AG20443 (cell line): ENCODE results near the gene FBXO2.
A peak's percentile ranks its signal among the peaks of the same experiment; 100 is the strongest.

ENCODE experiments used
- DNase-seq: peaks from one replicate; pipeline ENCODE4 v3.0.0; 2012; ENCODE audit warnings: low spot score, mixed read lengths

The FBXO2 gene

GRCh38 chr1:11653101-11653860 lies 948 bp downstream of the FBXO2 start:
- no peak for DNase-seq

GRCh38 chr1:11652203-11652780 lies 1.9 kb downstream of the FBXO2 start:
- no peak for DNase-seq

DNA sequence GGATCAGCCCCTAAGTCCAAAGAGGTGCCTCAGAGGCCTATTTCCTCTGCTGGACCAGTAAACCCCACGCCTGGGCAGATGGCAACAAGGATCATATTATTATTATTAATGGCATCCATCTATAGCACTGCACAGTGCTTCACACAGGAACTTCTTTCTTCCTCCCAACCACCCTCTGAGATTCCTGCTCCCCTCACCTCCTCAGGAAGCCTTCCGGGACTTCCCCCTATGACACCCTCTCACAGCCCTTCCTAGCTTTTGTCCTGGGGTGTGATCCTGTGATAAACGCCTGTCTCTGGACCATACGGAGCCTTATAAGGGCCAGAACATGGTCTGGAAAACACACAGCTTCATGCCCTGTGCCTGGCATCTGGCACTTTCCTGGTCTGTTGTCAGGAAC lies 3.2 kb downstream of the FBXO2 start:
- DNase-seq: no peak

DNA sequence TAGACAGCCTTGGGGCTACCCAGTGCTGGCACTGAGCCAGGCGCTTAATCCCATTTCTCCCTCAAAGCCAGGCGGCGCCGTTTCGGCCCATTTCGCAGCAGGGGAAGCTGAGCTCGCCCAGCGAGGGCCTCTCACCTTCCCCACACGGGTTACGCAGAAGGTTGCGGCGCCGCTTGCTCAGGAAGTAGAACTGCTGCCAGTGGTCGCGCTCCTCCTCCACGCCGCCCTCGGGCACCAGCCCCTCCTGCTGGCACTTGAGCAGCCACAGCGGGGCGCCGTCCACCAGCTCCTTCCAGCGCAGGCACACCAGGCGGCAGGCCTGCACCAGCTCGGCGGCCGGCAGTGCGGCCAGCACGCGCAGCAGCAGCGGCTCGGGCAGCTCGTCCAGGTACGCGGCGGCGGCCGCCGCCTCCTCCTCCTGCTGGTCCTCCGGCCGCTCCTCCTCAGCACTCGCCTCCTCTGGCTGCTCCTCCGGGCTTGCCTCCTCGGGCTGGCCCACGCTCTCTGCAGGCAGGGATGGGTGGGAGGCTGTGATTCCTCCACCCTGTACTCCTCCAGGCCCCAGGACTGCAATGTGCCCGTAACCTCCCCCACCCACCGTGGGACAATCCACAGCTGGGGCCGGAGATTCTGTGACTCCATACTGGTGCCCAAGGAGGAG lies 3.8 kb downstream of the FBXO2 start:
- peak; percentile 83 for DNase-seq

DNA sequence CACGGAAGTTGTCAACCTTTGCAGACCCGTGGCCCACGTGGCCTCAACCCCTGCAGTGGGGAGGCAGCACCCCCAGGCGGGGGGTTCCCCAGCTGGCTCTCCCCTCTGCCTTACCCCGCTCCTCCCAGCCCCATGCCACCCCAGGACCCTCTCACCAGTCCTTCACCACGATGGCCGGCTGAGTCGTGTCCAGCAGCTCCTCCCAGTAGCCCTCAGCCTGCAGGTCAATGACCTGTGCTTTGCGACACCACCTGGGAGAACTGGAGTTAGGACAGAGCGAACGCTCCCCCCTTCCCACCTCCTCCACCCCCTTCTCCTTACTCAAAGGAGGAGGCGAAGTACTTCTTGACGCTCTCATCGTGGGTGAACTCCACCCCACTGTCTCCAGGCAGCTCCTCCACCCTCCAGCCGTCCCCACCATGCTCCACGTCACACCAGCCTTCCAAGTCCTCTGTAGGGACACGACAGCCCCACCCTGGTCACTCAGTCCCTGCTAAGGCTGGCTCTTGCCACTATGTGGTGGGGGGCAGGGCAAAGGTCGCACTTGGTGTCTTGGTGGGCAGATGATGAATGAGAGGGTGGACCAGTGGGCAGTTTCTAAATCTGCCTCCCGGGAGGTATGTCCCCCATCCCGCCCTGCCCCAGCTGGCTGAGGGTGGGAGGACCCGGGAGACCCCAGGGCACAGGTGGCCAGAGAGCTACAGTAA lies 4.5 kb downstream of the FBXO2 start:
- DNase-seq: no peak

- no peak for DNase-seq
These were observed 5.0 kb downstream of the FBXO2 start for GRCh38 chr1:11649237-11649623.

DNA sequence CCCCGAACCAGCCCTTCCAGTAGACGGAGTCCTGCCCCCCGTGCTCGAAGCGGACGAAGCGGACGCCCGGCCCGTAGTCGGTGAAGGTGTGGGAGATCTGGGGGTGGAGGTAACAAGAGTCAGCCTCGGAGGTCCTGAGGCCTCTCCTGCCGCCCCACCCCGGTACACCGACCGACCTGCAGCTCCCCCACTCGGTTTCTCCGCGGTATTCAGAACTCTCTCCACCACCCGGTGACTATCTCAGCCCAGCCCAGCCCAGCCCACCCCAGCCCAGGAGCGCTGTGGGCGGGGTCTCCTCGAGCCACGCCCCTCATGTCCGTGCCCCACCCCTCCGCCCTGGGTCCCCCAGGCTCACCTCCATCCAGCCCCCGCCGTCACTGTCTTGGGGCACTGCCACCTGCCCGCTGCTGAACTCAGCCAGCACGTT lies 5.5 kb downstream of the FBXO2 start:
- peak; percentile 47 for DNase-seq

DNA sequence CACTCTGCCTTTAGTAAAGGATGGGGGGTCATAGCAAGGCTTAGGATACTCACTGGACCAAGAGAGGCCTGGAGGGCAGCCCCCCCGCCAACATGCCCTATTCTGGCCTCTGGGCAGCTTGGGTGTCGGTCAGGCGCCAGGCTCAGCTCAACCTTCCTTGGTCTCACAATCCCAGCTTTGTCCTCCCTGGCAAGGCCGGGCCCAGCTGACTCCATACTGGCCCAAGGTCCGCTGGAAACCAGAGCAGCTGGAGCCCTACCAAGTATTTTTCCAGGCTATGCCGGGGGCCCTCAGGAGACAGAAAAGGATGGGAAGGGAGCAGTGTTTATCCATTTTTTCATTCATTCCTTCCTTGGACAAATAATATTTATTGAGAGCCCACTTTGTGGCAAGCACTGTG lies 6.2 kb downstream of the FBXO2 start:
- DNase-seq: no peak

DNA sequence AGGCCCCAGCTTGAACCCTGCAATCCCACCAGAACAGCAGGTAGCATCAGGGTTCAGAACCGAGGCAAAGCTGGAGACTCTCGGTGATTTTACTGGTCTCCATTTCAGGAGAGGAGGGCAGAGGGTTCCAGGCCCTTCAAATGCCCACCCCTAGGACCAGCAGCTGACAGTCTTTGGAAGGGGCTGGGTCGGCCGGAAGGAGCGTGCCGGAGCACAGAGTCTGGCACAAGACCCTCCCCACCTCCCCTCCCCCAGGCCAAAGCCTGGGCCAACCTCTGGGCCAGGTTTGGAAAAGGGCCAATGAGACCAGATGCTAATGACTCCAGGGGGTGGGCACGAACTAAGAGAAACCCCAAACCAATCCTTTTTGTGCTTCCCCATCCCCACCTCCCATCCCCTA lies 6.9 kb downstream of the FBXO2 start:
- no peak for DNase-seq

DNA sequence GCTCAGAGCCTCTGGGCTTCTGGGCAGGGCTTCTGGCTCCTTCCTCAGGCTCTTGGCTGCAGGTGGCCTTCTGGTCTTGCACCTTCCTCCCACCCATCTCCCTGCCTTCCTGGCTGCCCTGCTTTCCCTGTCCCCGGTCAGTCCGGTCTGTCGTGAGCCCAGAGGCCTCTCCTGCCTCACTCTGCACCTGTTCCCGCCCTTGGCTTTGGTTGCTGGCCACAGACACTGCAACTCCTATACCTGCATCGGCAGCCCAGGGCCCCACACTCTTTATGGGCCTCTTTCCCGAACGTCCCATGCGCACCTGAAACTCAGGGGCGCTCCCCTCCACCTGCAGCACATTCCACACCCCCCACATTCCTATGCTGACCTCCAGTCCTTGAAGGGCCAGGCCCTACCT lies 7.9 kb downstream of the FBXO2 start:
- no peak for DNase-seq

GRCh38 chr1:11645670-11646265 lies 8.5 kb downstream of the FBXO2 start:
- DNase-seq: peak; percentile 80

- no peak for DNase-seq
These were observed 9.0 kb downstream of the FBXO2 start for GRCh38 chr1:11645270-11645669.

GRCh38 chr1:11643782-11644181 lies 10.4 kb downstream of the FBXO2 start:
- no peak for DNase-seq

DNA sequence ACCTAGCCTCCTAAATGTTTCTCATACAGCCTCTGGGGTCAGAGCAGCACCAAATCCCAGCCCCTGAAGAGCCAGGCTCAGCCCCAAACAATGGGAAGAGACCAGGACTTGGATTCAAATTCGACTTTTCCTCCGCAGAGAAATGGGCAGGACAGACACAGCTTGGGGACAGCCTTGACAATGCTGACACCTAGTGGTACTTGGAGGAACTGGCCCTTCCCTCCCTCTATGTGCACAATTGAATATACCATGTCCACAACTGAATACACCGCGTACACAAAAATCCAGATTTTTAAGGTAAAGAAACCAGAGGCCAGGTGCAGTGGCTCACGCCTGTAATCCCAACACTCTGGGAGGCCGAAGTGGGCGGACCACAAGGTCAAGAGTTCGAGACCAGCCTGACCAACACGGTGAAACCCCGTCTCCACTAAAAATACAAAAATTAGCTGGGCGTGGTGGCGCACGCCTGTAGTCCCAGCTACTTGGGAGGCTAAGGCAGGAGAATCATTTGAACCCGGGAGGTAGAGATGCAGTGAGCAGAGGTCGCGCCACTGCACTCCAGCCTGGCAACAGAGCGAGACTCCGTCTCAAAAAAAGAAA lies 11.7 kb downstream of the FBXO2 start:
- peak; percentile 89 for DNase-seq

DNA sequence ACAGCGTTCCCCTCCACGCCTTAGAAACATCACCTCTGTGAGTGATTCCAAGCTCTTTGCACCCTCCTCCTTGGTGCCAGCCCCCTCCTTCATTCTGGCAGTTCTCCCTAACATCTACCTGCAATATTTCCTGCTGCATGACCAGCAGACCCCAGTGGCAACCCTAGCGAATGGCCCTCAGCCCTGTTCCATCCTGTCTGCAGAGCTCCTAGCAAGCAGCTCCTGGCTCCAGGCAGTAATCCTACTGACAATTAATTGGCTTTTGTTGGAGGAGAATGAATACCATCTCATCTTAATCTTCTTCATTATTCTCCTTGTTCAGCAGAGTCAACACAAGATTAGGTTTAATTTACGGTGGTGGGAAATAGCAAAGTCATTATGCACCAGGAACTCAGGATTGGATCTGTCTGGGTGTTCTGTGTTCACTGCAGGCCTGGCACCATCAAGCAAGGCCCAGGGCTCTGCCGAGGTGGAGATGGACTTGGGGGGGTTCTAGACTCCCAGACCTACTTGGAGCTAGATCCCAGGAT lies 12.4 kb downstream of the FBXO2 start:
- DNase-seq: no peak

DNA sequence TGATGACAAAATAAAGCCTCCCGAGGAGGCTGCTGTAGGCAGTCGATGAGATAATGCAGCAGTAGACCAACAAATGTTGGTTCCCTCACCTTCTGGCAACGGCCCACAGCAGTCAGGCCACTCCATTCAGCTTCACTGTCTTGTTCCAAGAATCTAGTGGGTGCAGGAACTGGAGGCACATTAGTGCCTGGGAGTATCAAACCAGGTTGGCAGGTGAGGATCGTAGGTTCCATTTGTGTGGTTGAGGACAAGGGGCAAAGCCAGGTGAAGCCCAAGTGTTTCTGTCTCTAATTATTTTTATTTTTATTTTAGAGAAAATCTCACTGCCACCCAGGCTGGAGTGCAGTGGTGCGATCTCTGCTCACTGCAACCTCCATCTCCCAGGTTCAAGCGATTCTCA lies 13.3 kb downstream of the FBXO2 start:
- DNase-seq: no peak

DNA sequence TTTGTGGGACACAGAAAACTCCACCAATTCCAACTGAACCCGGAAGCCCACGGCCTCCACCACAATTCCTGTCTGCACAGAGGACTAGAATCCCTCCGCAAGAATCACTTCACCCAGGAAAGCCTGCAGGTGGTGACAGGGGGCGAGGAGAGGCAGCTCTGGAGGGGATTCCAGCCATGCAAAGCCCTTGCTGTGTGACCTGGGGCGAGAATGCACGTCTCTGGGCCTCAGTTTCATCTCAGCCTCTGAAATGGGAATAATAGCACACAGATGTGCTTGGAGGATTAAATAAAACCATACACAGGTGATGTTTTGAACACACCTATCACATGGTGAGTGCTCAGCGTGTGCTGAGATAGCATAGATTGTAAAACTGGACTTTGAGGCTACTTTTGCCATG lies 14.1 kb downstream of the FBXO2 start:
- no peak for DNase-seq

GRCh38 chr1:11639372-11639771 lies 14.9 kb downstream of the FBXO2 start:
- no peak for DNase-seq

- DNase-seq: no peak
These were observed 16.1 kb downstream of the FBXO2 start for GRCh38 chr1:11638121-11638520.

DNA sequence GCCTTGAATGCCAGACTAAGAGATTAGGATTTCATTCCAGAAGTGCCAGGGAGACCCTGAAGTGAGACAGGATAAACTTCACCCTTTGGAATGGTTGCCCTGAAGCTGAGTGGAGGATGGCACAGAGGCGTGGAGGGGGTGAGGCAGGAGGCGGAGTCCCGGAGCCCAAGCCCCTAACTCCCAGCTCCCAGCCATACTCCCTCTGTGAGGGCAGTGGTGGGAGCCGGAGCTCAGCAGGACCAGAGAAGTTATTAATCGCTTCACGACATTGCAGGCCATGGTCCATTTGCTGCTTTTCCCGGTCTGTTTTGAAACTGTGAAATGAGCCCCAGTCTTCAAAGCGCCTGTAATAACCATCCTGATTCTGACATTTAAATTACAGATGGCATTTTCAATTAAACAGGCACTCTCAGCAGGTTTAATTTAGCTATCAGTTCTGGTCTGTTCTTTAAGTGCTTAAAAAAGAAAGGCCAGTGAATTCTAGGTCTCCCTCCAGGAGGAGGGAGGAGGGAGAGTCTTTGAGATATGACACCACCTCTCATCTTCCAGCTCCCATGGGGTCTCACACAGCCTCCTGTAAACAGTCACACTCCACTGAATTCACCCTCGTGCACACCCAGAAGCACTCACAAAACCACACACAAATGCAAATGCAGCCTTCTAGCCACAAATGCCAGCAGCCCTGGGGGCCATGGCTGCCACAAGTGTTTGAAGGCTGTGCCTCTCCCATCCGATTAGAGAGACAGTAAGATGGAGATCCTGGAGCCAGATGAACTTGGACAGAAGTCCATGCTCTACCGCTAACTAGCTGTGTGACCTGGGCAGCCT lies 19.6 kb downstream of the FBXO2 start:
- no peak for DNase-seq
